ENCODE results near the gene SETD2.

SETD2 gene

DNA sequence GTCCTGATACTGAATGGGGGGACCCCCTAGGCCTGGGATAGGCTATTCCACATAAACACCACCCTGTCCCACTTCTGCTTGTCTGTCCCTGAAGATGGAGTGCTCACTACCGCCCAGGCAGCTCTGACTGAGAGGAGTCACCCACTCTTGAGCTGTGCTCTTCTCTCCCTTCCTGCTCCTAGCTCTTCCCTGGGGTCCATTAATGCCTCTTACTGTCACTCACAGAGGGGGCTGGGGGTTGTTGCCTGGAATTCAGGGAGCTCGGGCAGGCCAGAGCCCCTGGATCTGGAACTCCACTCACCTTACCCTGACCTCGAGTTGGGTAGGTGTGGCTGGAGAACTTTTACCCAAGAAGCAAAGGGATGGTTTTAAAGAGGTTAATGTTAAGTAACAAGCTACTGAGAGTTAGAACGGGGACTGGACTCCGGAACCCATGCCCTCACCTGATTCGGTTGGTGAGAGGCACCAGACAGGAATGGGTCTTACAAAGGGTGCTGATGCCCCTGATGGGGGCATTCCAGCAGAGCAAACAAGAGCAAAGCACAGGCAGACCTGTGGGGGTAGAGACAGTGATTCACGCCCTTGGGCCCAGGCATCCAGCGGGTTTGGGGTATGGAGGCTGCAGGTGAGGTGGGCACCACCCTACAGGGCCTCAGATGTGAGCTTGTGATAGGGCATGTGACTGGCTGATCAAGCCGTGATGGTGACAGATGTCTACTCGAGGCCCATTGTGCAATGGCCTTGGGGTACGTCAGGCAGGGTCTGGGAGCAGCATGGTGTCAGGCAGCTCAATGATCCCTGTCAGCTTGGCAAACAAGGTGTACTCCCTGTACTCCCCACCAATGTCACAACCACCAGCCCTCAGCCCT lies 179.1 kb downstream of the SETD2 start:
- no peak for DNase-seq (ENCODE audit: low spot score)

GRCh38 chr3:46982546-46982945 lies 181.4 kb downstream of the SETD2 start:
- DNase-seq (ENCODE audit: low spot score), result no peak

DNA sequence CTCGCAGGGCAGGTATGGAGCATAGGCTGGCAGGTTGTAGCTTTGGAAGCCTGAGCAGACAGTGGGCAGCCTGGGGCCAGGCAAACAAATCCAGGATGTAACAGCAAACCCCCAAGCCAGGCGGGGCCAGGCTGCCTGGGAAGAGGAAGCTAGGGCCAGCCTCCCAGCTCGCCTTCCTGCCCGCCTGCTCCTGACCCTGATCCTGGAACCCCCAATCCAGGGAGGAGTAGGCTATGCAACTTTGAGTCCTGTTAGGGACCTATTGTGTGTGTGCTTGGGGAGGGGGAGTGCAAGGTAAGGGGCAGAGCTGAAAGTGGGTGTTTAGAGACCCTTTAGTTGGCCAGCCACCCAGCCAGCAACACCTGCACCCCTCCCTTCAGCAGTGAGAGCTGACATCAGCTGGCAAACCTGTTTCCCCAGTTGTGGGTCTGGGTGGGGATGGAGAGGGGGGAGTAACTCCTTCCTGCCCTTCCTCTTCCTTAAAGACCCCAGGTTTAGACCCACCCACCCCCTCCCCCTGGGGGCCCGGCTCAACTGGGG lies 181.9 kb downstream of the SETD2 start:
- DNase-seq (ENCODE audit: low spot score), result no peak

GRCh38 chr3:46979958-46980497 lies 183.9 kb downstream of the SETD2 start:
- DNase-seq (ENCODE audit: low spot score), result peak; percentile 16

DNA sequence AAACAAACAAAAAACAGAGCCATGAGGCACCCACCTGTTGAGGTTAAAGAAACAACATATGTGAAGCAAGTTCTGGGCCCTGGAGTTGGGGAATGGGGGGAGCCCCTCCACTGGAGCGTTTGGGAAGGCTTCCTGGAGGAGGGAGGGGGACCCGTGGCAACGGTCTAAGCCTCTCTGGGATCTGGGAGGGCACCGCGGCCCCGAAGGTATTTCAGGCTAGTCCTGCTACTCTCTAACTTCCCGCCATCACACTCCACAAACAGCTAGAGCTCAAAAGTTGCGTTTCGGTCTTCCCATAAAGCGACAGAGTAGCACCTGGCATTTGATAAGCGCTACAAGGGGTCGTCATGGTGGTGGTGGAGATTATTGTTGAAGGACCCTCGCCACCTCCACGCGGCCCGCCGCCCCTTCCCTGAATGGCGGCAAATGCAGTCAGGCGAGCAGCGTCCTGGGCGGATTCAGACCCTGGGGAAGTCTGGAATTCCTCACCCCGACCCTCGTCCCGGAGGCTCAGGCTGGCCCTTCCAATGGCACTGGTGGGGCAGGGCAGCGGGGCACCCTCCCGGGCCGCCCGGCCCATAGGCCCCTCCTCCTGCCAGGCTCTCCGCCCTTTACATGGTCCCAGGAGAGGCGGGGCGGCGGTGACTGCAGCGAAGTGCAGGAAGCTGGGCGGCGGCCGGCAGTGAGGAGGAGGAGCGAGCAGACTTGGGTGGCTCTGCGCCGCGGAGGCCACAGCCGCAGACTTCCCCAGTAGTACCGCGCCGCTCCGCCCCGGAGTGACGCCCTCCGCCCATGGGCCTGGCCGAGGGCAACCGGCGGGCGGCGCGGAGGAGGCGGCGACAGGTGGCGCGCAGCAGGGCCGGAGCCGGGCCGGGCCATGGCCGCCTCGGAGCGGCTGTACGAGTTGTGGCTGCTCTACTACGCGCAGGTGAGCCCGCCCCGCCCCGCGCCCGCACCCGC lies 184.6 kb downstream of the SETD2 start, which contains the start of gene NBEAL2:
TSS of gene NBEAL2 (plus strand) at position 682 of the 960 bp plus-strand sequence. CDS start at position 878, 196 bp downstream.
- peak; percentile 97 for DNase-seq (ENCODE audit: low spot score)

- no peak for DNase-seq (ENCODE audit: low spot score)
Measured at GRCh38 chr3:46978381-46978780, 185.5 kb downstream of the SETD2 start.

DNA sequence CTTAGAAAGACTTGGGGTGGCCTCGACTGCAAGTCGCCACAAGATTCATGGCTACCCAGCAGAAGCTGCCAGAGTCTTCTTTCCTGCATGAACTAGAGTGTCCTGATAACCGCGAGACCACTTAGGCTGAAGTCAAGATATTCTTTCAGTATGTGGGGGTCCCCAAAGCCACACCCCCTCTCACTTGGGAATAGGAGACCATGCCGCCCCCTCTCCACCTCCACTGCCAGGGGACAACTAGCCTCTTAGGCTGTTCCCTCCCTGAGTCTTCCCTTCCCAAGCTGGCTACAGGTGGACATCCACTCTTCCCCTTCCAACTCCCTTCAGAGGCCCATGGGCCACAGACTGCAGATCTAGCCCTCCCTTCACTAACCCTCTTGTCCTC lies 186.1 kb downstream of the SETD2 start:
- DNase-seq (ENCODE audit: low spot score), result no peak

GRCh38 chr3:46976326-46977190 lies 187.4 kb downstream of the SETD2 start, which contains the start of gene CCDC12:
TSS of gene CCDC12 (minus strand) at chr3:46976745. CDS start at chr3:46976732, 13 bp downstream.
- DNase-seq (ENCODE audit: low spot score), result peak; percentile 97

DNA sequence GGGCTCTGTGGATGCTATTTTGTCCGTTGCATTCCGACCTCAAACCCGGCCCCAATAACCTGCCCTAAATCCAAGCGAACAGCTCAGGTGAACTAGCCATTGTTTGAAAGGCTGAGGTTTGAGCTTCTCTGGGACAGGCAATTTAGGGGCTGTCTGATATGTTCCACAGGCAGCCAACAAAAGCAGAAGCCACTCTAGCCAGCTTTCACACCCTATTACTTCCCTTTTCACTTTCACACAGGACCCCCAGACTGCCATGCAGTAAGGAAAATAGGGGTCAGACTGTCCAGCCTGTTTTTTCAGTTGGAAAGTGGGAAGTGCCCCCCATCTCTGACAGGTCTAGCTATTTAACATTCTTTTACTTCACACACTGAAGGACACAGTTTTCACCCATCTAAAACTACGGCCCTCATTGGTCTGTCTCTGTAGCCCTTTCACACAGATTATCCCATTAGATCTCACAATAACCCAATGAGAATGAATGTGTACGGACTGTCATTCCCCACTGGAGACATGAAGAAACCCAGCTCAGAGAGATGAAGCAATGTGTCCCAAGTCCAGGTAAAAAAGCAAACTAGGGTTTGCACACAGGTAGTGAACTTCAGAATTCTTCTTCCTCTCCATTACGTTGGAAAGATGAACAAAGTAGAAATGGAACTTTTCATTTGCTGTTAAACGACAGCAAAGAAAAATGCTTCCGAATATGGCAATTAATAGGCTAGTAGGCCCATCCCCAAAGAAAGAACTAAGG lies 189.3 kb downstream of the SETD2 start:
- DNase-seq (ENCODE audit: low spot score), result no peak

DNA sequence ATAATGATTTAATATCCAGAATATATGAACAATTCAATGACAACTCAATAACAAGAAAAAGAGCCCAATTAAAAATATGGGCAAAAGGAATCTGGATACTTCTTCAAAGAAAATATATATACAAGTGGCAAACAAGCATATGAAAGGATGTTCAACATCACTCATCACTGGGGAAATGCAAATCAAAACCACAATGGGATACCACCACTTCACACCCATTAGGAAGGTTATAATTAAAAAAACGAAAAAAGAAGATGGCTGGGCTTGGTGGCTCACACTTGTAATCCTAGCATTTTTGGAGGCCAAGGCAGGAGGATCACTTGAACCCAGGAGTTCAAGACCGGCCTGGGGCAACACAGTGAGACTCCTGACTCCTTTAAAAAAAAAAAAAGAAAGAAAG lies 191.5 kb downstream of the SETD2 start:
- no peak for DNase-seq (ENCODE audit: low spot score)

GRCh38 chr3:46971742-46972141 lies 192.2 kb downstream of the SETD2 start:
- no peak for DNase-seq (ENCODE audit: low spot score)

GRCh38 chr3:46971151-46971550 lies 192.8 kb downstream of the SETD2 start:
- DNase-seq (ENCODE audit: low spot score), result no peak

DNA sequence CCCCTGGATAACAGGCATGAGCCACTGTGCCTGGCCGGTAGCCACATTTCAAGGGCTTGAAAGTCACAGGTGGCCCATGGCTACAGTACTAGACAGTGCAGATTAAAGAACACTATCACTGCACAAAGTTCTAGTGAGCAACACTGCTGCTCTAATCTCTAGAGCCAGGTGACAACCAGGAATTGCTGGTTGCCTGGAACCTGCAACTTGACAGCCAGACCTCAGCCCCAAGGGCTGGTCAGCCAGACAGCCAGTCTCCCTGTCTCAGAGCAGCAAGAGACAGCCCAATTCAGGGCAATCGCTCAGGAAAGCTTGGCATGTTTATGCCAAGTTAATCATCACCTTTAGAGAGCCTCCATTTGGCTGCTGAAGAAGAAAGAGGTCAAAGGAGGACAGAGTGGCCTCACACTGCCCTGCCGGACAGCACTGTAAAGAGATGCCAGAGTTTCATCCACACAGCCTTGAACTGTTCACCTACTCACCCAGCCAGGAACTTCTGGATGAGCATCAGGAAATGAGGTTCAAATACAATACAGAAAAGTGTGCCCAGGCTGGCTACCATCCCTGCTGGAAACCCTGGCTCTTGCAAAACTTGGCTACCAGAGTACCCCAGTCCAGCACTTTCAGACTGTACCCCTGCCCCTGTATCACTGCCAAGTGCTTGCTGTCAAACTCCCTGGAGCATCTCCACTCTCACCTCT lies 193.4 kb downstream of the SETD2 start:
- no peak for DNase-seq (ENCODE audit: low spot score)

DNA sequence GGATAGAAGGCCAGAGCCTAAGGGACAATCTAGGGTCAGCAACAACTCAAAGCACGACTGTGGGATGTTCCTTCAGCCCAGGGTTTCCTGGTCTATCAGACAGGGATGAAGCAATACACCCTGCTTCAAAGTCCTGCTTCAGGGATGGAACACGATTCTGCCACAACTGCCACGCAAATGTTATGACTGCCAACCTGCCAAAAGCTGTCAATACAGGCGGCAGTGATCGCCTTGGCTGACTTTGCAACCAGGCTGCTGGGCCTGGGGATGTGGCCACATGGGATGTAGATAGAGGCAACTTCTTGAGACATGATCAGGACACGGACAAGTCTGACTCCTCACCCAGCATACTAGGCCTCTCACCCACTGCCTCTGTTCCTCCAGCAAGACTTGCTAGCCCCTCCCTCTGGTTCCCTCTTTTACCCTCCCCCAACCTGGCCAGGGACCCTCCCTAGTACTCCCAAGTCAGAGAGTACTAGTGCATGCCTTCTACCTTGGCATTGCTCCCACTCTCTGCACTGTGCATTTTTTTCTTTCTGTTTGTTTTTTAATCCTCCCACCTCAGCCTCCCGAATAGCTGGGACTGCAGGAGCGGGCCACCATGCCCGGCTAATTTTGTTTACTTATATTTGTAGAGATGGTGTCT lies 195.0 kb downstream of the SETD2 start:
- no peak for DNase-seq (ENCODE audit: low spot score)

- DNase-seq (ENCODE audit: low spot score), result no peak
Measured at GRCh38 chr3:46966811-46967210, 197.1 kb downstream of the SETD2 start.
